SK-N-SH treated with all-trans-retinoic acid at 6 μM for 48 hours (cell line): Measurements from ENCODE around the gene HPCAL4.

ENCODE experiments used
- ATAC-seq: fragments of 200-7000 bp; cut with Tn5 transposase; 3 replicates; pipeline ENCODE4 v1.9.1; 2020; ENCODE audit warnings: mild to moderate bottlenecking, moderate library complexity
- ARNTL ChIP-seq: fragments of 450-650 bp; formaldehyde crosslinking; IDR thresholded peaks from 2 replicates; pipeline ENCODE4 v1.5.0; 2020; ENCODE audit warnings: low read depth, mild to moderate bottlenecking, moderate library complexity, borderline replicate concordance
- BACH2 ChIP-seq: fragments of 250-450 bp; sonication (Bioruptor Pico); IDR thresholded peaks from 2 replicates; pipeline ENCODE4 v1.9.0; 2021; ENCODE audit warnings: mild to moderate bottlenecking, borderline replicate concordance
- CSDC2 ChIP-seq: fragments of 250-450 bp; sonication (Bioruptor Pico); IDR thresholded peaks from 2 replicates; pipeline ENCODE4 v1.5.0; 2020; ENCODE audit warnings: mild to moderate bottlenecking, moderate library complexity
- CSRNP3 ChIP-seq: fragments of 250-450 bp; sonication (Bioruptor Pico); IDR thresholded peaks from 2 replicates; pipeline ENCODE4 v1.5.1; 2021; ENCODE audit warnings: mild to moderate bottlenecking, moderate library complexity
- ESRRG ChIP-seq: fragments of 250-450 bp; sonication (Bioruptor Pico); IDR thresholded peaks from 2 replicates; pipeline ENCODE4 v1.6.1; 2021; ENCODE audit warnings: mild to moderate bottlenecking
- GLIS3 ChIP-seq: fragments of 250-450 bp; sonication (Bioruptor Pico); IDR thresholded peaks from 2 replicates; pipeline ENCODE4 v1.5.0; 2020; ENCODE audit warnings: mild to moderate bottlenecking, moderate library complexity
- ISL1 ChIP-seq: fragments of 250-450 bp; sonication (Bioruptor Pico); IDR thresholded peaks from 2 replicates; pipeline ENCODE4 v2.1.2; 2022; ENCODE audit warnings: mild to moderate bottlenecking, moderate library complexity
- PATZ1 ChIP-seq: fragments of 250-450 bp; sonication (Bioruptor Pico); IDR thresholded peaks from 2 replicates; pipeline ENCODE4 v1.8.0; 2020; ENCODE audit warnings: mild to moderate bottlenecking, moderate library complexity, borderline replicate concordance
- POU6F1 ChIP-seq: fragments of 250-450 bp; sonication (Bioruptor Pico); IDR thresholded peaks from 2 replicates; pipeline ENCODE4 v1.8.0; 2021; ENCODE audit warnings: low read depth, mild to moderate bottlenecking, moderate library complexity, borderline replicate concordance
- PPARA ChIP-seq: fragments of 250-450 bp; sonication (Bioruptor Pico); IDR thresholded peaks from 2 replicates; pipeline ENCODE4 v1.5.0; 2020; ENCODE audit warnings: mild to moderate bottlenecking, borderline replicate concordance
- RARB ChIP-seq: fragments of 250-450 bp; sonication (Bioruptor Pico); IDR thresholded peaks from 2 replicates; pipeline ENCODE4 v1.8.0; 2021; ENCODE audit warnings: mild to moderate bottlenecking, moderate library complexity
- TCF4 ChIP-seq: fragments of 250-450 bp; sonication (Bioruptor Pico); IDR thresholded peaks from 2 replicates; pipeline ENCODE4 v1.8.0; 2021; ENCODE audit warnings: mild to moderate bottlenecking, moderate library complexity, borderline replicate concordance
- TOX ChIP-seq: fragments of 250-450 bp; sonication (Bioruptor Pico); IDR thresholded peaks from 2 replicates; pipeline ENCODE4 v1.8.0; 2021; ENCODE audit warnings: mild to moderate bottlenecking, moderate library complexity, borderline replicate concordance
- TSHZ2 ChIP-seq: fragments of 250-450 bp; sonication (Bioruptor Pico); IDR thresholded peaks from 2 replicates; pipeline ENCODE4 v1.5.0; 2020; ENCODE audit warnings: mild to moderate bottlenecking, moderate library complexity
- ZC3H10 ChIP-seq: fragments of 250-450 bp; sonication (Bioruptor Pico); IDR thresholded peaks from 2 replicates; pipeline ENCODE4 v1.5.1; 2021; ENCODE audit warnings: mild to moderate bottlenecking, moderate library complexity
- ZFP3 ChIP-seq: fragments of 250-450 bp; sonication (Bioruptor Pico); IDR thresholded peaks from 2 replicates; pipeline ENCODE4 v1.5.0; 2020; ENCODE audit warnings: mild to moderate bottlenecking, moderate library complexity
- ZFP30 ChIP-seq: fragments of 450-650 bp; formaldehyde crosslinking; IDR thresholded peaks from 2 replicates; pipeline ENCODE4 v1.5.0; 2022; ENCODE audit warnings: mild to moderate bottlenecking, moderate library complexity
- ZNF565 ChIP-seq: fragments of 450-650 bp; formaldehyde crosslinking; conservative IDR thresholded peaks from 2 replicates; pipeline ENCODE4 v1.5.0; 2020; ENCODE audit warnings: low read depth, mild to moderate bottlenecking, moderate library complexity
- ZNF70 ChIP-seq: fragments of 450-650 bp; formaldehyde crosslinking; IDR thresholded peaks from 2 replicates; pipeline ENCODE4 v1.5.0; 2020; ENCODE audit warnings: mild to moderate bottlenecking, moderate library complexity
- ZNF8 ChIP-seq: fragments of 450-650 bp; formaldehyde crosslinking; IDR thresholded peaks from 2 replicates; pipeline ENCODE4 v1.5.0; 2020; ENCODE audit warnings: mild to moderate bottlenecking, moderate library complexity

HPCAL4 gene

GRCh38 chr1:39689635-39690034 lies 1.6 kb downstream of the HPCAL4 start:
- TF ChIP-seq GLIS3 (CRISPR knock-in tag) (no peak), PPARA (CRISPR knock-in tag) (no peak)
- no peak for ATAC-seq

GRCh38 chr1:39689214-39689613 lies 2.0 kb downstream of the HPCAL4 start:
- TF ChIP-seq ESRRG (CRISPR knock-in tag) (no peak), POU6F1 (CRISPR knock-in tag) (no peak), ZFP3 (CRISPR knock-in tag) (no peak), ISL1 (CRISPR knock-in tag) (no peak), ARNTL (CRISPR knock-in tag) (no peak), BACH2 (no peak)
- no peak for ATAC-seq

GRCh38 chr1:39688706-39689105 lies 2.5 kb downstream of the HPCAL4 start:
- no peak for ATAC-seq
- no peak for TF ChIP-seq ZFP30 (CRISPR knock-in tag)

- TF ChIP-seq ZNF565 (CRISPR knock-in tag): no peak
- TF ChIP-seq ZNF70 (CRISPR knock-in tag): no peak
- no peak for TF ChIP-seq ZFP3 (CRISPR knock-in tag)
- no peak for TF ChIP-seq PATZ1 (CRISPR knock-in tag)
- TF ChIP-seq POU6F1 (CRISPR knock-in tag): no peak
- TF ChIP-seq ZNF8: no peak
- TF ChIP-seq RARB: no peak
- no peak for TF ChIP-seq CSRNP3 (CRISPR knock-in tag)
- no peak for TF ChIP-seq PPARA (CRISPR knock-in tag)
- no peak for TF ChIP-seq TOX
- TF ChIP-seq GLIS3 (CRISPR knock-in tag): no peak
- no peak for TF ChIP-seq ARNTL (CRISPR knock-in tag)
- no peak for TF ChIP-seq ISL1 (CRISPR knock-in tag)
- TF ChIP-seq ZFP30 (CRISPR knock-in tag): no peak
- no peak for TF ChIP-seq CSDC2 (CRISPR knock-in tag)
- TF ChIP-seq TCF4 (CRISPR knock-in tag): no peak
- TF ChIP-seq ZC3H10: no peak
- no peak for TF ChIP-seq ESRRG (CRISPR knock-in tag)
- ATAC-seq: no peak
These were observed 4.0 kb downstream of the HPCAL4 start for GRCh38 chr1:39687243-39687642.

- no peak for ATAC-seq
- TF ChIP-seq TSHZ2 (CRISPR knock-in tag) (no peak), PATZ1 (CRISPR knock-in tag) (no peak), PPARA (CRISPR knock-in tag) (no peak), ZC3H10 (no peak), CSRNP3 (CRISPR knock-in tag) (no peak)
These were observed 6.2 kb downstream of the HPCAL4 start for GRCh38 chr1:39685071-39685470.
